GM12891 (cell line): ENCODE measurements around the gene UBE2E2.

ENCODE experiments used
- PAX5 ChIP-seq: IDR thresholded peaks from 2 replicates; pipeline ENCODE4 v1.6.1; 2011; ENCODE audit warnings: low read length, moderate library complexity, mild to moderate bottlenecking; ENCODE audit not compliant: insufficient read depth, severe bottlenecking
- POLR2A ChIP-seq: IDR thresholded peaks from 2 replicates; pipeline ENCODE4 v1.6.1; 2011; ENCODE audit warnings: low read depth, low read length, control low read depth
- POLR2AphosphoS5 ChIP-seq: IDR thresholded peaks from 2 replicates; pipeline ENCODE4 v1.6.1; 2011; ENCODE audit warnings: low read depth, low read length, control low read depth
- TAF1 ChIP-seq: IDR thresholded peaks from 2 replicates; pipeline ENCODE4 v1.6.1; 2011; ENCODE audit warnings: low read depth, low read length, control low read depth

DNA sequence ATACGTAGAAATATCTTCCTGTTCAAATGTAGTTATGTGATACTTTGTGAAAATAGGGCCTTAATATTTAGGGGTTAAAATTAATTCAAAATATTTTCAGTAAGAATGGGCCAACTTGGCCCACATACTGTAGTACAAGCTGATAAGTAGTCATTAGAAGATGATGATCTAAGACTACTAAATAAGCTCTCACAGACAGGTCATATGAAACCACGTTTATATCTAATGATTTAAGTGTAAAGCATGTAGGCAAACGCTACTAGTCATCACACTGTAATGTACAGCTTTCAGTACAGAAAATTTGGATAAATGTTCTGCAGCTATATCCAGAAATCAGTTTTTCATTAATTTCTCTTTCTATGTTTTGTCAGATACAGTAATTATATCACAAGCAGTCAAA, 228.6 kb downstream of the UBE2E2 start:
- TF ChIP-seq POLR2AphosphoS5: no peak
- no peak for TF ChIP-seq POLR2A
- TF ChIP-seq TAF1: no peak
- TF ChIP-seq PAX5: no peak
